Myocyte (in vitro differentiated cells): ENCODE measurements around the gene NUP50. TPM values are rescaled to one million over a fixed set of nuclear protein-coding genes. Genes with fewer than 3 reads are reported as not detected.

ENCODE experiments used
- DNase-seq: peaks from one replicate; pipeline ENCODE4 v3.0.0-alpha.2; 2012; ENCODE audit warnings: low read depth
- polyA plus RNA-seq: library from polyadenylated mRNA; unstranded; fragments of >200 nt; gene quantifications from one replicate; pipeline ENCODE4 v1.2.1, GENCODE V29; 2012; ENCODE audit warnings: missing spikeins
- total RNA-seq: library from RNA; depleted of rRNA; stranded (reverse); fragments of >200 nt; gene quantifications from 2 replicates; pipeline ENCODE4 v1.2.3, GENCODE V29; 2014

Gene NUP50
- total RNA-seq = 17.9 and 20.9 TPM in 2 replicates
- polyA plus RNA-seq = 7.9 TPM

DNA sequence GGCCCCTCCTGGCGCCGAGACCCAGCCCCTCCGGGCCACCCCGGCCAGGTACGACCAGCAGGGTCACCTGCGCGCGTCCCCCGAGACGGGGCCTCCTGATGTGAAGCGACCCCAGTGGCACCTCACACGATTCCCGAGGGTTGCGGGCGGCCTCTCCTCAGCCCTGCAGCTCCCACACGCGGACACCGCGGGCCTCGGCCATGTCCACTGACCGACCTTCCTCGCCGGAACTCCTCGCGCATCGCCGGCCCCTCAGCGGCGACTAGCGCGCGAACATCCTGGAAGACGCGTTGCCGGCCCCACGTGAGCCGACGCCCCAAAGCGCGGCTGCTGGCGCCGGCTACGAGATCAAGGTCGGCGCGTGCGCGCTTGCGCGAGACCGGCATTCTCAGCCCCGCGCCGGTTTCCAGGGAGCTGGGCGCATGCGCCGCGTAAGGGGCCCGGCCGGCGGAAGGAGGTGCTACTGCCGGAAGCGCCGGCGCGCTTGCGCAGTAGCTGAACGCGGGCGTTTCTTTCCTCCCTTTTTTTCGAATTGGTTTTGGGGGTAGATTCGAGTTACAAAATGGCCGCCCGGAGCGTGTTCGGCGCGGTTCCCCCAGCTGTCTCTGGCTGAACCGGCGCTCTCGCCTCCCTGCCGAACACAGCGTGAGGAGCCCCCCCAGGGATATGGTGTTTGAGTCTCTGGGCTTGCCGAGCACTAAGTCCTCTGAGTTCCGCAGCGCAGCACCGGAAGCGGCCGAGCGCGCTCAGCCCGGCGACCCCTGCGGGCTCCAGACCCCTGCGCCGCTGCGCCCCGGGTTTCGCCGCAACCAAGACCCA lies at the start of gene NUP50:
Gene NUP50, plus strand, starts transcription at position 475 of the 819 bp plus-strand sequence. CDS start 4,253 bp downstream, outside the sequence.
- DNase-seq = peak; percentile 96

DNA sequence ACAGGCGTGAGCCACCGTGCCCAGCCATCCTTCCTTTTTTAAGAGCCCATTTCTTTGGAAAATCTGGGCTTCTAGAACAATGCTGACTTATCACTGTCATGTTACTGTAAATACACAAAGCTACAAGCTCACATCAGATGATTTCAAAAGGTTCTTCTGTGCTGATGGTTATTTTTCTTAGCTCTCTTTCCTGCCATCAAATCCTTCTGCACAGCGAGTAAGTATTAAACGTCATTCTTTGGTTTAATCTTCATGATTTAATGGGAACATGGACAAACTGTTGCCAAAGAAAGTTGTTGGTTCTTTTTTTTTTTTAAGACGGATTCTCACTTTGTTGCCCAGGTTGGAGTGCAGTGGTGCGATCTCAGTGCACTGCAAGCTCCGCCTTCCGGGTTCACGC lies 43.3 kb upstream of the NUP50 start:
- no peak for DNase-seq

GRCh38 chr22:45120931-45121330 lies 42.8 kb upstream of the NUP50 start:
- no peak for DNase-seq

DNA sequence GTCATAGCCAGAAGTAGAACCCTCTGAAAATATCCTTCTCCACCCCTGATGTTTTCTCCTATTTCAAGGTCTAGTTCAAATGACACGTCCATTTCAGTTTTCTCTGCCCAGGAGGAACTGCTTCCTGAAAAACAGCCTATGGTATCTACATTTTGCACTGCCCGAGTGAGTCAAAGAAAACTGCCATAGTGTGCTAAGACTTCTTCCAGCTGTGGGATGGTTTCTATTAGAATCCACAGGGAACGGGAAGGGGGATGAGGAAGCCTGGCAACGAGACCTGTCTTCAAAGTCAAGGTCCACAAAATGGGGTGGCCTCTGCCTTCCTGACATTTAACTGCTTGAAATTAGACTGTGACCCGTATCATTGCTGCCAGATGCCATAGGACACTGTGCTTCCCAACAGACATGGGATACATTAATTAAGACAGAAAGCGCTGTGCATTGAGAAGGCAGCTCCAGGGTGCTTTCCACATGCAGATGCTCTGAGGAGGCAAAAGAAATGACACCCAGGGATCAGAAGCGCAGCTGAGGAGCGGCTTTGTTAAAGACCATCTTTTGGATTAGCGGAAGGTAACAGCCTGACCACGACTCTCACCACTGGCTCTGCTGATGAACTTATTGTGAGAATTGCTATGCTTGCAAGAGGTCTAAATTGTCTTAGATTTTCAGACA lies 39.4 kb upstream of the NUP50 start:
- no peak for DNase-seq

DNA sequence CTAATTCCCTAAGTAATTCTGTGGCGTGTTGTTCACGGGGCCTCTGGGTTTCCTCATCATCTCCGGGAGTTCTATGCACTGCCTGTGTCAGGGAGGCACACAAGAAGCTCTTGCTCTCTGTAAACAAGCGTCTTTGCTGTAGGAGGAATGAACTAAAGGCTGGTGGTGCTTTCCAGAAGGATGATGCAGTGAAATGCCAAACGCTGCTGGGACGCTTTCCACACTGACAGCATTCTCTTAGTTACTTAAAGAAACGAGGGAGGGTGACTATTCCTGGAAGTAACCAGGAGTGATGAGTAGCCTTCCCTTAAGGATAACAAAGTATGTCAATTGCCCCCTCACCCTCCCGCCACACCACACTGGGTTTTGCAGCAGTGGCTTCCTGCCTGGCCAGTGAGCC lies 38.5 kb upstream of the NUP50 start:
- DNase-seq = no peak

DNA sequence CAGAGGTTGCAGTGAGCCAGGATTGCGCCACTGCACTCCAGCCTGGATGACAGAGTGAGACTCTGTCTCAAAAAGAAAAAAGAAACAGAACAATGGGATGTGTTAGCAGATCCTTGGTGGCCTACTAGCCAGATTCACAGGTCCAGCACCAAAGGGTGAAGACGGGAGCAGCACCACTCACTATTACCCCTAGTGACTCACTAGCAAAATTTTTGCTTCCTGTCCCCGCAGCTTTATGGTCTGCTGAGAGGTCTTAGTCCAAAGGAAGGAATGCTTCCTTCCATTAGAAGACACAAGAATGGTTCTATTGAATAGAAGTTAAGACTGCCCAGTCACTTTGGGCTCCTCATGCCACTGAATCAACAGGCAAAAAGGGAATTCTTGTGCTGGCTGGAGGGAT lies 35.9 kb upstream of the NUP50 start:
- no peak for DNase-seq

GRCh38 chr22:45129703-45130524 lies 33.8 kb upstream of the NUP50 start:
- no peak for DNase-seq

DNA sequence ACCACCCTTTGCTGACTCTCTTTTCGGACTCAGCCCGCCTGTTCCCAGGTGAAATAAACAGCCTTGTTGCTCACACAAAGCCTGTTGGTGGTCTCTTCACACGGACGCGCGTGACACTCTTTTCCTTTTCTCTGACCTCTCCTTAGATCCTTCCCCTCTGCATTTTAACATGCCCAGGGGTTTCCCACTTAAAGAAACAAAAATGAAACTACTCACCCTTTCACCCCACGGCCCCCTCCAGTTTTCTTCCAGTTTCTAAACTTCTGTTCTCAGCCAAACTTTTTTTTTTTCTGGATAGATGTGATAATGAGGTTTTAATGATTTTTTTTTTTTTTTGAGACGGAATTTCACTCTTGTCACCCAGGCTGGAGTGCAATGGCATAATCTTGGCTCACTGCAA lies 32.8 kb upstream of the NUP50 start:
- DNase-seq = no peak

- DNase-seq = no peak
Observed at GRCh38 chr22:45131749-45132148, 32.0 kb upstream of the NUP50 start.

GRCh38 chr22:45134313-45134712 lies 29.4 kb upstream of the NUP50 start:
- no peak for DNase-seq

DNA sequence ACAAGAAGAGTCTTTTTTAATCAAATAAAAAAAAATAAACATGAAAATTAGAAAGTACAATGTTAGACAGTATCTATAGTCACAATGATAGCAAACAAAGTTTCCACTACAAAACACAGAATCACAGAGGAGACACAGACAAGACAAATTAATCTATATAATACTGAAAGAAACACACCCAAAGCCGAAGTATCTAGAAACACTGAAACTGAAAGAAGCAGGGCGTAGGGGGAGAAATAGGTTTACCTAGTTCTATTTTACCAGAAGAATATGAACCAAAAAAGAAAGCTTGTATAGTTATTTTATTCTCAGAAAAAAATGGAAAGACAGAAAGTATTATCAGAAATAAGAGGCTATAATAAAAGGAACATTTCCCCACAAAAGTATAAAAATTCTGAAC lies 27.1 kb upstream of the NUP50 start:
- DNase-seq = no peak

DNA sequence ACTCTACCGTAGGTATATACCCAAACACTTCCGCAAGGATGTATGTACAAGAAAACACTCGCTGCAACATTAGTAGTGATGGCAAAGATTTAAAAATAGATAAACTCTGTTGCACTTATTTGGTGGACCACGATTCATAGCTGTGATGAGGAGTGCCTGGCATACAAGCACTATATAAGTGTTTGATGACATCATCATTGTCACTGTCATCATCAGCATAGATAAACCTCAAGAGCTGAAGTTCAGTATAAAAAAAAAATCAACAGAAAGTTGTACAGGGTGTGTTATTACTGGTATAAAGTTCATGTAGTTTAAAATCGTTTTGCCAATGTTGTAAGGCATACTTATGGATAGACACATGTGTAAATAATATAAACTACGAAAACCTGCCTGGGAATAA lies 24.0 kb upstream of the NUP50 start:
- DNase-seq = no peak

- no peak for DNase-seq
Observed at GRCh38 chr22:45142376-45142775, 21.3 kb upstream of the NUP50 start.

- DNase-seq = no peak
Observed at GRCh38 chr22:45144916-45145315, 18.8 kb upstream of the NUP50 start.

- DNase-seq = no peak
Observed at GRCh38 chr22:45149671-45150070, 14.1 kb upstream of the NUP50 start.

DNA sequence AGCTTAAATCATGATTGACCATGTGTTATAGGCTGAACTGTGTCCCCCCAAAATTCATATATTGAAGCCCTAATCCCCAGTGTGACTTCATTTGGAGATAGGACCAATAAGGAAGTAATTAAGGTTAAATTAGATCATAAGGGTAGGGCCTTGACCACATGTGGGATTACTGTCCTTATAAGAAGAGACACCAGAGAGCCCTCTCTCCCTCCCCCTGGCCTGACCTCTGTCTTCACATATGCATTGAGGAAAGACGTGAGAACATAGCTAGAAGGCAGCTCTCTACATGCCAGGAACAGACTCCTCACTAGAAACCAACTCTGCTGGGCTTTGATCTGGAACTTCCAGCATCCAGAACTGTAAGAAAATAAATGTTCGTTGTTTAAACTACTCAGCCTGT lies 13.6 kb upstream of the NUP50 start:
- DNase-seq = no peak

GRCh38 chr22:45151503-45151902 lies 12.2 kb upstream of the NUP50 start:
- no peak for DNase-seq

GRCh38 chr22:45154383-45154782 lies 9.3 kb upstream of the NUP50 start:
- DNase-seq = no peak

DNA sequence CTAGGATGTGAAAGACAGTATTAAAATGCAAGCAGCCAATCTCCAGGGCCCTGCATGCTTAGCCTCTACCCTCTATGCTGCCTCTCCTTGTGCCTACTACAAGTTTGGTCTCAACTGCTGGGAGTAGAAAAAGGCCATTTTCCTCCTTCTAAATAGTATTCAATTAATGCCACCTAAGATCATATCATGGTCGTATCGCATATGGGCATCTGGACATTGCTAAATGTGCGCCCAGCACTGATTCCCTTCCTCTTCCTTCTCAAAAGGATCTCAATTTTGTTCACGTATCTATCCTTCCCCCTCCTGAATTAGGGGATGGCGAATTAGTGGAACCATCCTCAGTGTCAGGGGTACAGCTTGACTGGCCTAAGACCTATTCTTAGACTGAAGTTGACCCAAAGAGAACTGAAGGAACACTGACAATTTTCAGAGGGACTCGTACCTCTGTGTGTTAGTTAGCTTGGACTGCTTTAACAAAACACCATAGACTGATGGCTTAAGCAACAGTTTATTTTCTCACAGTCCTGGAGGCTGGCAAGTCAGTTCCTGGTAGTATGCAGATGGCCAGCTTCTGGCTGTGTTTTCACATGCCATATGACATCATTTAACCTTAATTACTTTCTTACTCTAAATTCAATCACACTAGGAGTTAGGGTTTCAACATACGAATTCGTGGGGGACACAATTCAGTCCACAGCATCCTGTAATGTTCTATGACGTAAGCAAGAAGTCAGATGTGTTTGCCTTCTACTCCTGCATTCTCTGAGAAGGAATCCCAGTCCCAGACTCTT lies 8.5 kb upstream of the NUP50 start:
- DNase-seq = no peak

DNA sequence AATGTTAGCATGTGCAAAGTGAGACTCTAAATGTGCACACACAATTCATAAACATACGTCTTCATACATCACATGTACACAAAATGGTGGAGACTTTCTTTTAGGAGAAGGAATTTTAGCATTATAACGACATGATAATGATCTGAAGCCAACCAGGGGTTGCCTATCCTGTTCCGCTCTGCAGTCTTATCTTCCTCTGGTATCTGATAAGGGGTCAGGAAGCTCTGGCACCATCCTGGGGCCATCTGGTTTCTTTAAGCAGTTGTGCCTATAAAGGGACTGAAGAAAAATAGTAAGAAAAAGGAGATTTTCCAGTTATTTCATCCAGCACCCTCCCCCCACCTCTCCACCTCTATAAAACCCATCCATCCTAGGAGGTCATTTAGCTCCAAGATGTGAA lies 5.8 kb upstream of the NUP50 start:
- DNase-seq = no peak
